ENCODE measurements around the gene CXorf38. TPM values are rescaled to one million over a fixed set of nuclear protein-coding genes. Genes with fewer than 3 reads are reported as not detected.

CXorf38 gene
- polyA plus RNA-seq, 1 donor (not counting 4 experiments of a cell fraction or from before 2014, with no cell fraction given): 10.6 TPM

GRCh38 chrX:40644821-40645358, 2.5 kb downstream of the CXorf38 start:
- Histone ChIP-seq H3K27ac (ENCODE audit: control insufficient read depth, insufficient read depth, low read length) (peak overlapping the region; percentile 58), H3K9me1 (ENCODE audit: control insufficient read depth, extremely low read depth, insufficient read depth, low read length) (no peaks in the 10 kb centered on the region), H3K27me3 (ENCODE audit: control insufficient read depth, extremely low read depth, insufficient read depth, low read length) (no peaks in the 10 kb centered on the region), H2AFZ (ENCODE audit: control insufficient read depth, low read length) (no peak overlapping the region), H3K4me2 (ENCODE audit: control insufficient read depth, extremely low read depth, insufficient read depth, low read depth, low read length) (peak overlapping the region; percentile 86), H3K4me3 (ENCODE audit: control insufficient read depth in 2 of 3, extremely low read depth in 1 of 3, insufficient read depth in 2 of 3, low read depth in 1 of 3, low read length in 3 of 3) (peak overlapping the region; percentile 28 to 62 (median 59)), H3K36me3 (ENCODE audit: control insufficient read depth in 2 of 2, extremely low read depth in 1 of 2, insufficient read depth in 2 of 2, low read length in 2 of 2) (peaks cover 2 to 7% of the 10 kb centered on the region in 2 experiments), H3K79me2 (ENCODE audit: control insufficient read depth, insufficient read depth, low read length) (peaks cover 63% of the 10 kb centered on the region), H3K9ac (ENCODE audit: control insufficient read depth, extremely low read depth, insufficient read depth, low read length) (peak overlapping the region; percentile 36), H3K9me3 (ENCODE audit: control insufficient read depth, low read depth, low read length) (no peaks in the 10 kb centered on the region), H3K4me1 (ENCODE audit: control insufficient read depth, extremely low read depth, insufficient read depth, low read length) (peaks cover 15% of the 10 kb centered on the region), H4K20me1 (ENCODE audit: control insufficient read depth, extremely low read depth, insufficient read depth, low read length) (peaks cover 4% of the 10 kb centered on the region)
- dilution Hi-C loops (cut with MboI; ENCODE audit: extremely low pct_ligation_motif_present, low sequenced_read_pairs): no loop called here
- TF ChIP-seq EZH2 (IDR thresholded peaks at IDR 0.05; ENCODE audit: low read length): no peak
- no peak for FAIRE-seq
- DNase-seq (ENCODE audit: low read depth, low spot score): no peak

GRCh38 chrX:40644176-40644575, 3.2 kb downstream of the CXorf38 start:
- H3K9ac ChIP-seq (ENCODE audit: control insufficient read depth, extremely low read depth, insufficient read depth, low read length): peak overlapping the region; percentile 2
- peaks cover 4% of the 10 kb centered on the region for H4K20me1 ChIP-seq (ENCODE audit: control insufficient read depth, extremely low read depth, insufficient read depth, low read length)
- H3K4me3 ChIP-seq (ENCODE audit: control insufficient read depth in 2 of 3, extremely low read depth in 1 of 3, insufficient read depth in 2 of 3, low read depth in 1 of 3, low read length in 3 of 3): peak overlapping the region in 2 of 3 experiments; percentile 28 to 62
- no peak for DNase-seq (ENCODE audit: low read depth, low spot score)
- H3K9me3 ChIP-seq (ENCODE audit: control insufficient read depth, low read depth, low read length): no peaks in the 10 kb centered on the region
- dilution Hi-C loops (cut with MboI; ENCODE audit: extremely low pct_ligation_motif_present, low sequenced_read_pairs): no loop called here
- peak overlapping the region; percentile 86 for H3K4me2 ChIP-seq (ENCODE audit: control insufficient read depth, extremely low read depth, insufficient read depth, low read depth, low read length)
- H3K27me3 ChIP-seq (ENCODE audit: control insufficient read depth, extremely low read depth, insufficient read depth, low read length): no peaks in the 10 kb centered on the region
- TF ChIP-seq CTCF (optimal IDR thresholded peaks at IDR 0.05 in 1 of 3, IDR thresholded peaks at IDR 0.05 in 1 of 3, conservative IDR thresholded peaks at IDR 0.05 in 1 of 3; ENCODE audit: extremely low read depth in 1 of 3, insufficient read depth in 2 of 3, low read length in 3 of 3): no peak
- TF ChIP-seq EZH2 (IDR thresholded peaks at IDR 0.05; ENCODE audit: low read length): no peak
- H3K36me3 ChIP-seq (ENCODE audit: control insufficient read depth in 2 of 2, extremely low read depth in 1 of 2, insufficient read depth in 2 of 2, low read length in 2 of 2): peaks cover 2 to 11% of the 10 kb centered on the region in 2 experiments
- H2AFZ ChIP-seq (ENCODE audit: control insufficient read depth, low read length): no peak overlapping the region
- H3K27ac ChIP-seq (ENCODE audit: control insufficient read depth, insufficient read depth, low read length): no peak overlapping the region
- H3K4me1 ChIP-seq (ENCODE audit: control insufficient read depth, extremely low read depth, insufficient read depth, low read length): peaks cover 15% of the 10 kb centered on the region
- no peaks in the 10 kb centered on the region for H3K9me1 ChIP-seq (ENCODE audit: control insufficient read depth, extremely low read depth, insufficient read depth, low read length)
- H3K79me2 ChIP-seq (ENCODE audit: control insufficient read depth, insufficient read depth, low read length): peaks cover 68% of the 10 kb centered on the region
- FAIRE-seq: no peak

GRCh38 chrX:40637687-40638086, 9.7 kb downstream of the CXorf38 start:
- TF ChIP-seq EZH2 (IDR thresholded peaks at IDR 0.05; ENCODE audit: low read length): no peak
- no peak for TF ChIP-seq CTCF (optimal IDR thresholded peaks at IDR 0.05 in 1 of 3, IDR thresholded peaks at IDR 0.05 in 1 of 3, conservative IDR thresholded peaks at IDR 0.05 in 1 of 3; ENCODE audit: extremely low read depth in 1 of 3, insufficient read depth in 2 of 3, low read length in 3 of 3)
- peaks cover 16% of the 10 kb centered on the region for H3K4me1 ChIP-seq (ENCODE audit: control insufficient read depth, extremely low read depth, insufficient read depth, low read length)
- FAIRE-seq (peak; percentile 48), DNase-seq (ENCODE audit: low read depth, low spot score) (peak; percentile 60)
- no peak overlapping the region for H3K9ac ChIP-seq (ENCODE audit: control insufficient read depth, extremely low read depth, insufficient read depth, low read length)
- H3K79me2 ChIP-seq (ENCODE audit: control insufficient read depth, insufficient read depth, low read length): peaks cover 30% of the 10 kb centered on the region
- H3K27me3 ChIP-seq (ENCODE audit: control insufficient read depth, extremely low read depth, insufficient read depth, low read length): no peaks in the 10 kb centered on the region
- dilution Hi-C loops (cut with MboI; ENCODE audit: extremely low pct_ligation_motif_present, low sequenced_read_pairs): no loop called here
- peaks cover 4% of the 10 kb centered on the region for H3K9me1 ChIP-seq (ENCODE audit: control insufficient read depth, extremely low read depth, insufficient read depth, low read length)
- no peak overlapping the region for H2AFZ ChIP-seq (ENCODE audit: control insufficient read depth, low read length)
- peaks cover 7 to 30% of the 10 kb centered on the region in 2 experiments for H3K36me3 ChIP-seq (ENCODE audit: control insufficient read depth in 2 of 2, extremely low read depth in 1 of 2, insufficient read depth in 2 of 2, low read length in 2 of 2)
- H4K20me1 ChIP-seq (ENCODE audit: control insufficient read depth, extremely low read depth, insufficient read depth, low read length): peaks cover 7% of the 10 kb centered on the region
- H3K4me2 ChIP-seq (ENCODE audit: control insufficient read depth, extremely low read depth, insufficient read depth, low read depth, low read length): peak overlapping the region; percentile 48
- H3K27ac ChIP-seq (ENCODE audit: control insufficient read depth, insufficient read depth, low read length): no peak overlapping the region
- no peaks in the 10 kb centered on the region for H3K9me3 ChIP-seq (ENCODE audit: control insufficient read depth, low read depth, low read length)
- no peak overlapping the region for H3K4me3 ChIP-seq (ENCODE audit: control insufficient read depth in 2 of 3, extremely low read depth in 1 of 3, insufficient read depth in 2 of 3, low read depth in 1 of 3, low read length in 3 of 3)
